Mesenteric fat pad (tissue), 1 donor: ENCODE measurements around the gene PNCK. TPM values are rescaled to one million over a fixed set of nuclear protein-coding genes. Genes with fewer than 3 reads are reported as not detected.
A peak's percentile ranks its signal among the peaks of the same experiment; 100 is the strongest.
"Not testable (repeated sequence)": the region's sequence is repeated elsewhere in the genome, so short reads cannot be mapped to it uniquely, and the experiment has no call there.

Experiments
- DNase-seq: peaks from one replicate; pipeline ENCODE4 v3.0.0-alpha.2; 2020; ENCODE audit warnings: low spot score
- long read RNA-seq: library from polyadenylated mRNA; unstranded; transcript quantifications from one replicate; pipeline ENCODE4 v2.0.0, GENCODE V29; 2020
- total RNA-seq: library from RNA; stranded (reverse); fragmentation: NEBNext Ultra II Directional; extraction: Animal tissue kit (Norgen Biotek cat#: 25700); gene quantifications from one replicate; pipeline ENCODE4 v1.2.1, GENCODE V29; 2021
- donor health status: DM: yes; HTN: yes; CAD: no.

PNCK gene
- total RNA-seq: 1.4 TPM
- long read RNA-seq: 0 reads

- peak; percentile 81 for DNase-seq
Measured at GRCh38 chrX:153673428-153674218, at the start of gene PNCK. Gene PNCK (minus strand): TSS chrX:153673813. CDS start chrX:153673076, 737 bp downstream.

- no peak for DNase-seq
Measured at GRCh38 chrX:153722704-153723350, 49.2 kb upstream of the PNCK start.

- no peak for DNase-seq
Measured at GRCh38 chrX:153719701-153720100, 46.1 kb upstream of the PNCK start.

- DNase-seq: no peak
Measured at GRCh38 chrX:153719238-153719637, 45.6 kb upstream of the PNCK start.

GRCh38 chrX:153717445-153717844, 43.8 kb upstream of the PNCK start:
- DNase-seq: no peak

- no peak for DNase-seq
Measured at GRCh38 chrX:153714256-153714655, 40.6 kb upstream of the PNCK start.

- no peak for DNase-seq
Measured at GRCh38 chrX:153709726-153710674, 36.4 kb upstream of the PNCK start.

GRCh38 chrX:153708415-153708814, 34.8 kb upstream of the PNCK start:
- no peak for DNase-seq

- no peak for DNase-seq
Measured at GRCh38 chrX:153707406-153707805, 33.8 kb upstream of the PNCK start.

- DNase-seq: no peak
Measured at GRCh38 chrX:153706799-153707198, 33.2 kb upstream of the PNCK start.

- DNase-seq: not testable (repeated sequence)
Measured at GRCh38 chrX:153705403-153706060, 31.9 kb upstream of the PNCK start.

GRCh38 chrX:153704631-153705402, 31.2 kb upstream of the PNCK start:
- DNase-seq: not testable (repeated sequence)

- DNase-seq: no peak
Measured at GRCh38 chrX:153704021-153704526, 30.5 kb upstream of the PNCK start.

- no peak for DNase-seq
Measured at GRCh38 chrX:153703036-153703370, 29.4 kb upstream of the PNCK start.

- DNase-seq: no peak
Measured at GRCh38 chrX:153702336-153703035, 28.9 kb upstream of the PNCK start.

- DNase-seq: no peak
Measured at GRCh38 chrX:153701706-153702105, 28.1 kb upstream of the PNCK start.

GRCh38 chrX:153700967-153701366, 27.4 kb upstream of the PNCK start:
- no peak for DNase-seq

GRCh38 chrX:153700376-153700945, 26.8 kb upstream of the PNCK start:
- no peak for DNase-seq

- not testable (repeated sequence) for DNase-seq
Measured at GRCh38 chrX:153699784-153700371, 26.3 kb upstream of the PNCK start.
